ENCODE results near the gene PPP1R1B. TPM values are rescaled to one million over a fixed set of nuclear protein-coding genes. Genes with fewer than 3 reads are reported as not detected.

Gene PPP1R1B
- total RNA-seq, 1 donor from 2014 or later = 9.3 TPM

- Histone ChIP-seq H3K27me3 (no peaks in the 10 kb centered on the region), H3K36me3 (peaks cover 0 to 4% of the 10 kb centered on the region in 2 donors), H3K4me1 (peaks cover 38% of the 10 kb centered on the region), H3K27ac (no peak overlapping the region), H3K9me3 (no peaks in the 10 kb centered on the region), H3K4me3 (no peak overlapping the region)
- intact Hi-C loops (cut with DNase I) = no loop called here
- no peak for DNase-seq (ENCODE audit: extremely low spot score in 2 of 2)
- TF ChIP-seq POLR2AphosphoS5 (IDR thresholded peaks at IDR 0.05; ENCODE audit: insufficient read depth in 1 of 2, low read depth in 1 of 2) = no peak
- no peak for TF ChIP-seq CTCF (IDR thresholded peaks at IDR 0.05)
- TF ChIP-seq POLR2A (IDR thresholded peaks at IDR 0.05) = no peak
These were observed 47.4 kb downstream of the PPP1R1B start for GRCh38 chr17:39674179-39674578.

- H3K27ac ChIP-seq = no peak overlapping the region
- H3K4me1 ChIP-seq = peaks cover 38% of the 10 kb centered on the region
- no peak overlapping the region for H3K4me3 ChIP-seq
- intact Hi-C loops (cut with DNase I) = no loop called here
- H3K9me3 ChIP-seq = no peaks in the 10 kb centered on the region
- DNase-seq (ENCODE audit: extremely low spot score in 2 of 2) = no peak
- H3K27me3 ChIP-seq = no peaks in the 10 kb centered on the region
- TF ChIP-seq CTCF (IDR thresholded peaks at IDR 0.05) (no peak), POLR2AphosphoS5 (IDR thresholded peaks at IDR 0.05; ENCODE audit: insufficient read depth in 1 of 2, low read depth in 1 of 2) (no peak), POLR2A (IDR thresholded peaks at IDR 0.05) (no peak)
- peaks cover 0 to 4% of the 10 kb centered on the region in 2 donors for H3K36me3 ChIP-seq
These were observed 48.1 kb downstream of the PPP1R1B start for GRCh38 chr17:39674702-39675389.

- TF ChIP-seq POLR2A (IDR thresholded peaks at IDR 0.05) (no peak), POLR2AphosphoS5 (IDR thresholded peaks at IDR 0.05; ENCODE audit: insufficient read depth in 1 of 2, low read depth in 1 of 2) (no peak), CTCF (IDR thresholded peaks at IDR 0.05) (no peak)
- H3K4me1 ChIP-seq = peaks cover 38% of the 10 kb centered on the region
These were observed 48.8 kb downstream of the PPP1R1B start for GRCh38 chr17:39675390-39676082.

GRCh38 chr17:39676198-39676819, 49.6 kb downstream of the PPP1R1B start:
- Histone ChIP-seq H3K9me3 (no peaks in the 10 kb centered on the region), H3K27me3 (no peaks in the 10 kb centered on the region), H3K36me3 (peaks cover 0 to 4% of the 10 kb centered on the region in 2 donors), H3K4me3 (no peak overlapping the region), H3K4me1 (peaks cover 37% of the 10 kb centered on the region), H3K27ac (no peak overlapping the region)
- TF ChIP-seq CTCF (IDR thresholded peaks at IDR 0.05) (no peak), POLR2AphosphoS5 (IDR thresholded peaks at IDR 0.05; ENCODE audit: insufficient read depth in 1 of 2, low read depth in 1 of 2) (no peak), POLR2A (IDR thresholded peaks at IDR 0.05) (no peak)
- DNase-seq (ENCODE audit: extremely low spot score in 2 of 2) = no peak
- intact Hi-C loops (cut with DNase I) = no loop called here

More at GRCh38 chr17:39675390-39676082, 48.8 kb downstream of the PPP1R1B start:
- no peaks in the 10 kb centered on the region for H3K9me3 ChIP-seq
- no peak overlapping the region for H3K4me3 ChIP-seq
- intact Hi-C loops (cut with DNase I) = no loop called here
- no peak for DNase-seq (ENCODE audit: extremely low spot score in 2 of 2)
- no peaks in the 10 kb centered on the region for H3K27me3 ChIP-seq
- H3K27ac ChIP-seq = no peak overlapping the region
- peaks cover 0 to 4% of the 10 kb centered on the region in 2 donors for H3K36me3 ChIP-seq

Data from vagina (tissue), 2 donors.